ENCODE data around the gene FKBP3.

Gene FKBP3

DNA sequence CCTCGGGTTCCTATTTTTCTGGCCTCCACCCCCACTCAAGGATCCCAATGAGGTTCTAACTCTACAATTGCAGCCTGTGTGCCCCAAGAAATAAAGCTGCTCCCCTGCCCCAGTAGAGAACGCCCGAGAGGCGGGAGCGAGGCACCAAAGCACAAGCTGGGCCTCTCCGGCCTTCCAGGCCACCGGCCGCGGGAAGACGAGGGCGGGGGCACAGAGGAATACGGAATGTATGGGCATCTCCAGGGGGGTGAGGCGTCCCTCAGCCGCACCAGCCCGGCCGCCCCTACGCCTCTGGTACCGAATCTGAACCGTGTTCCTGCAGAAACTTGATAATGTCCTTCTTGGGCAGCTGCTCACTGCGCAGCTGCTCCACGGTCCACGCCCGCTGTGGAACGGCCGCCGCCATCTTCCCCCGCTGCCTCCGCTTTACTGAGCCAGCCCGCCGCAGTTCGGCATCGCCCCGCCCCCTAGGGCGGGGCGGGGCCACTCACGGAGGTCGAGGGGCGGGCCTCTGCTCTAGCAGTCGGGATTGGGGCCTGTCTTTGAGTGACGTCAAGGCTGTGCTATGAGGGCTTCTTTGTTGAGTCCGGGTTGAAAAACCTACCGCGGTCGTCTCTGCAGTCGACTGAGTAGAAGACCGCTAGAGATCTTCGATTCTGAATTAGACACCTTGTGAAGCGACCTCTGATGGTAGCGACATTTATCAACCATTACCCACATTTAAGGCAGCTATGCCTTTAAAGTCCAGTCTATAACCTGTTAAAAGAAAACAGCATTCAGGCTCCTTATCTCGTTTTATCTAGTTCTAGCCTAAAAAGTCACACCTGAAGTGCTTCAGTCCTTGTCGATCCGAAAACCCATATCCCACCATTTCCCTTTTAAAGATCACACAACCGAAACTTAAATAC, at the start of gene FKBP3:
Gene FKBP3, minus strand, starts transcription at position 431 of the 908 bp plus-strand sequence. Its CDS starts 25 bp downstream, at position 406.
- H3K27ac ChIP-seq, result peak within 1 kb of the TSS; percentile 89
- TF ChIP-seq ZFX (IDR thresholded peaks at IDR 0.05; ENCODE audit: borderline replicate concordance), result no peak
- TF ChIP-seq, protein P1, sequence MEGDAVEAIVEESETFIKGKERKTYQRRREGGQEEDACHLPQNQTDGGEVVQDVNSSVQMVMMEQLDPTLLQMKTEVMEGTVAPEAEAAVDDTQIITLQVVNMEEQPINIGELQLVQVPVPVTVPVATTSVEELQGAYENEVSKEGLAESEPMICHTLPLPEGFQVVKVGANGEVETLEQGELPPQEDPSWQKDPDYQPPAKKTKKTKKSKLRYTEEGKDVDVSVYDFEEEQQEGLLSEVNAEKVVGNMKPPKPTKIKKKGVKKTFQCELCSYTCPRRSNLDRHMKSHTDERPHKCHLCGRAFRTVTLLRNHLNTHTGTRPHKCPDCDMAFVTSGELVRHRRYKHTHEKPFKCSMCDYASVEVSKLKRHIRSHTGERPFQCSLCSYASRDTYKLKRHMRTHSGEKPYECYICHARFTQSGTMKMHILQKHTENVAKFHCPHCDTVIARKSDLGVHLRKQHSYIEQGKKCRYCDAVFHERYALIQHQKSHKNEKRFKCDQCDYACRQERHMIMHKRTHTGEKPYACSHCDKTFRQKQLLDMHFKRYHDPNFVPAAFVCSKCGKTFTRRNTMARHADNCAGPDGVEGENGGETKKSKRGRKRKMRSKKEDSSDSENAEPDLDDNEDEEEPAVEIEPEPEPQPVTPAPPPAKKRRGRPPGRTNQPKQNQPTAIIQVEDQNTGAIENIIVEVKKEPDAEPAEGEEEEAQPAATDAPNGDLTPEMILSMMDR (IDR thresholded peaks at IDR 0.05), result peak; percentile 64

DNA sequence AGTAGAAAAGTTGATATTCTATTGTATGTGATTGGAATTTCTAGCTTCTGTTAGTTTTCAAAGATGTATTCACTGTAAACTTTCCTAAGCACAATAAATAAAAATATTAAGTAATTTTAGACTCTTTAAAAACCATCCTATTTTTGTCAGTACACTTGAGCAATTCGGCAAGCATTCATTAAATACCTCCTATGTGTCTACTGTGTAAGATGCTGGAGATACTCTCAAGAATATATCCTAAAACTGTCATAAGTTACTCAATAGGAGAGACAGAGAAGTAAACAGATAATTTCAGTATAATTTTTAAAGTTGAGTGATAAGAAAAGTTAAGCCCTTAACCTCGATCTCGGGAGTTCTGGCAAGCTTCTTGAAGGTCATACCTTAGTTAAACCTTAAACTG, 47.5 kb upstream of the FKBP3 start:
- no peak overlapping the region for H3K27ac ChIP-seq
- TF ChIP-seq, protein P1 (IDR thresholded peaks at IDR 0.05), result no peak

DNA sequence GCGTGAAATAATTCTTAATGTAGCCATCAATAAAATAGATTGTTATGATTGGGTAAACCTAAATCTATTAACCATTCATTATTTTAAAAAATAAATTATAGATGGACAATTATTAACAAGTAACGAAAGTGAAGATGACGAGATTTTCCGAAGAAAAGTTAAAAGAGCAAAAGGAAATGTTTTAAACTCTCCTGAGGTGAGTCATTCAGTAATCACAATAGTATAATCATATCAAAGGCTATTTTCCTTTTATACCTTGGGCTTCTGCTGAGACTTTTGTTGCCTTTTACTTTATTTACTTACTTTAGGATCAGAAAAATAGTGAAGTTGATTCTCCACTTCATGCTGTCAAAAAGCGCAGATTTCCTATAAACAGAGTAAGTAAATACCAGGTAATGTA, 47.0 kb upstream of the FKBP3 start:
- H3K27ac ChIP-seq, result no peak overlapping the region
- TF ChIP-seq, protein P1 (IDR thresholded peaks at IDR 0.05), result no peak
- no peak for TF ChIP-seq ZFX (IDR thresholded peaks at IDR 0.05; ENCODE audit: borderline replicate concordance)

- TF ChIP-seq ZFX (IDR thresholded peaks at IDR 0.05; ENCODE audit: borderline replicate concordance), result no peak
- TF ChIP-seq, protein P1 (IDR thresholded peaks at IDR 0.05), result no peak
- no peak overlapping the region for H3K27ac ChIP-seq
Measured at GRCh38 chr14:45177076-45177475, 42.8 kb upstream of the FKBP3 start.

DNA sequence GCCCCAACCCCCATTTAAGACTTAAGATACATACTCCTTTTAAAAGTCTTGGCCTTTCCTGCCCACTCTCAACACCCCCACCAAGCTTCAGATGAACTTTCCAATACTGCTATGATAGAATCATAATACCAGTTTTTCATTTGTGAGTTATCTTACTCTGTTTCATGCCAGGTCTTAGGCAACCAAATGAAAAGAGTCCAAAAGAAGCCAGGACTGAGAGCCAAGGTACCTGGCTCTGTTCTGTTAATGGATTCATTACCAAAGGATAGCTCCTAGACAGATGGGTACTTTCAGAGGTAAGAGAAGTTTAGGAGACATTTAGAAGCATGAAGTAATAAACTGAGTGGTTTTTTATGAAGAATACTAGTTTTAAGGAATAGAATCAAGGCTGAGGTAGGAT, 35.6 kb upstream of the FKBP3 start:
- TF ChIP-seq, protein P1 (IDR thresholded peaks at IDR 0.05), result no peak
- TF ChIP-seq ZFX (IDR thresholded peaks at IDR 0.05; ENCODE audit: borderline replicate concordance), result no peak
- no peak overlapping the region for H3K27ac ChIP-seq

- H3K27ac ChIP-seq, result no peak overlapping the region
- TF ChIP-seq, protein P1 (IDR thresholded peaks at IDR 0.05), result no peak
- no peak for TF ChIP-seq ZFX (IDR thresholded peaks at IDR 0.05; ENCODE audit: borderline replicate concordance)
Measured at GRCh38 chr14:45156067-45156466, 21.8 kb upstream of the FKBP3 start.

DNA sequence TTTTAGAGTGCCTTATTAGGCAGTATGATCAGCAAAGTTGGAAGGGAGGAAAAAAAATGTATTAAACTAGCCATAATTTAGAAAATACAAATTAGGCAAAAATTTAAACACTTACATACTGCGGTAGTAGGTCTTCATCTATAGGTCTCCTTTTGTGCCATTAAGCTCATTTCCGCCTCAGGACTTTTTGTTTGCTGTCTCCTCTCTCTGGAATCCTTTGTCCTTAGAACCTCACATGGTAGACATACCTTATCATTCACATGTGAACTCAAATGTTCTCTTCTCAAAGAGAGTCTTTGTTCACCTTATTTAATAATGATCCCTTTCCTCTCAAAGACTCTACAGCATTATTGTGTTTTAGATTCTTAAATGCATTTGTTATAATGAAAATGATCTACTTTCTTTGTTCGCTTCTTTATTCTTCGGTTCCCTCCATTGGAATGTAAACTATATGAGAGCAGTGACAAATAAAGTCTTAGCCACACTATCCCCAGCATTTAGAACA, 16.2 kb upstream of the FKBP3 start:
- TF ChIP-seq, protein P1 (IDR thresholded peaks at IDR 0.05), result no peak
- no peak for TF ChIP-seq ZFX (IDR thresholded peaks at IDR 0.05; ENCODE audit: borderline replicate concordance)

More for the DNA sequence above, 16.2 kb upstream of the FKBP3 start:
- H3K27ac ChIP-seq, result no peak overlapping the region
